Endothelial cell of umbilical vein (primary cell): ENCODE results near the gene RPS16. TPM values are rescaled to one million over a fixed set of nuclear protein-coding genes. Genes with fewer than 3 reads are reported as not detected.
A peak's percentile ranks its signal among the peaks of the same experiment; 100 is the strongest.

Experiments
- BruUV-seq: library from RNA; stranded (reverse); fragments of 400-500 nt; replicated peaks from 2 replicates; lab custom pipeline; 2021; lab: Mats Ljungman, UMichigan
- CTCF ChIA-PET: fragments of 300-600, 350-600 bp; sonication (Branson Sonifier 250); formaldehyde crosslinking; loops from one replicate; lab custom pipeline; 2021; ENCODE audit warnings: antibody characterized with exemption, inconsistent platforms; lab: Charles Lee
- POLR2A ChIA-PET: fragments of 300-600, 350-600 bp; sonication (Branson Sonifier 250); formaldehyde crosslinking; loops from one replicate; lab custom pipeline; 2021; ENCODE audit warnings: antibody characterized with exemption, inconsistent platforms; lab: Charles Lee
- DNase-seq: peaks from one replicate; pipeline ENCODE4 v3.0.0-alpha.2; 2011; ENCODE audit warnings: low read depth, low spot score
- FAIRE-seq: peaks from 2 replicates; lab custom pipeline; 2011; peaks lifted over from hg19 to GRCh38; lab: Jason Lieb, UNC
- H2AFZ ChIP-seq: 2 replicates; pipeline ENCODE4 v1.6.0; 2012; ENCODE audit warnings: low read depth, low read length, control low read depth, inconsistent platforms
- H3K27ac ChIP-seq: 2 replicates; pipeline ENCODE4 v1.5.1; 2011; ENCODE audit warnings: low read depth, mild to moderate bottlenecking, control low read depth, low read length, moderate library complexity; ENCODE audit not compliant: insufficient read depth
- H3K27me3 ChIP-seq, 2 experiments: 2 replicates each; pipeline versions ENCODE4 v1.6.0 to v1.6.1; 2011; ENCODE audit warnings: low read length in 2 of 2, mixed read lengths in 1 of 2; ENCODE audit not compliant: control insufficient read depth in 2 of 2, insufficient read depth in 2 of 2
- H3K36me3 ChIP-seq, 2 experiments: 2 replicates in 1 of 2; 3 replicates in 1 of 2; pipeline ENCODE4 v1.5.1; 2011; ENCODE audit warnings: low read length in 2 of 2, mild to moderate bottlenecking in 1 of 2, moderate library complexity in 1 of 2; ENCODE audit not compliant: control insufficient read depth in 2 of 2, insufficient read depth in 2 of 2; ENCODE audit errors: extremely low read depth in 1 of 2
- H3K4me1 ChIP-seq: 3 replicates; pipeline ENCODE4 v1.5.1; 2011; ENCODE audit warnings: mild to moderate bottlenecking, low read length; ENCODE audit not compliant: control insufficient read depth, insufficient read depth; ENCODE audit errors: extremely low read depth
- H3K4me2 ChIP-seq: 2 replicates; pipeline ENCODE4 v1.6.1; 2011; ENCODE audit warnings: low read length, control low read depth, mixed read lengths; ENCODE audit not compliant: insufficient read depth
- H3K4me3 ChIP-seq, 3 experiments: fragments of 200-600 bp in 1 of 3; sonication (generic), shearing (Covaris generic) in 1 of 3; replicated peaks in 1 of 3; 2 replicates each; pipeline ENCODE4 v1.5.1; 2011 to 2016; ENCODE audit warnings: control low read depth in 3 of 3, low read length in 3 of 3, mild to moderate bottlenecking in 2 of 3, inconsistent platforms in 1 of 3, low read depth in 1 of 3, moderate library complexity in 1 of 3; ENCODE audit not compliant: insufficient read depth in 1 of 3
- H3K79me2 ChIP-seq: 2 replicates; pipeline ENCODE4 v1.6.0; 2012; ENCODE audit warnings: low read length, inconsistent platforms; ENCODE audit not compliant: control insufficient read depth, insufficient read depth
- H3K9ac ChIP-seq: replicated peaks from 2 replicates; pipeline ENCODE3; 2011; ENCODE audit warnings: low read length, control low read depth; ENCODE audit not compliant: insufficient read depth; ENCODE audit errors: extremely low read depth
- H3K9me1 ChIP-seq: replicated peaks from 3 replicates; pipeline ENCODE4 v1.6.0; 2011; ENCODE audit warnings: mild to moderate bottlenecking, low read length; ENCODE audit not compliant: control insufficient read depth, insufficient read depth; ENCODE audit errors: extremely low read depth
- H3K9me3 ChIP-seq: replicated peaks from 2 replicates; pipeline ENCODE4 v1.5.1; 2012; ENCODE audit warnings: low read length, inconsistent platforms; ENCODE audit not compliant: control insufficient read depth, insufficient read depth
- H4K20me1 ChIP-seq: replicated peaks from 2 replicates; pipeline ENCODE3; 2011; ENCODE audit warnings: mild to moderate bottlenecking, low read length; ENCODE audit not compliant: control insufficient read depth, insufficient read depth; ENCODE audit errors: extremely low read depth
- EZH2 ChIP-seq: IDR thresholded peaks from 2 replicates; pipeline ENCODE4 v1.6.1; 2012; ENCODE audit warnings: borderline replicate concordance, low read depth, mild to moderate bottlenecking, moderate library complexity, low read length, inconsistent platforms; ENCODE audit not compliant: severe bottlenecking
- FOS ChIP-seq: IDR thresholded peaks from 2 replicates; pipeline ENCODE4 v1.6.1; 2011; ENCODE audit warnings: mild to moderate bottlenecking, low read length, moderate library complexity, borderline replicate concordance; ENCODE audit not compliant: insufficient read depth
- GATA2 ChIP-seq: IDR thresholded peaks from 2 replicates; pipeline ENCODE4 v1.7.0; 2011; ENCODE audit warnings: low read depth, mild to moderate bottlenecking, moderate library complexity, mixed read lengths, low read length; ENCODE audit not compliant: insufficient read length, insufficient read depth
- JUN ChIP-seq: IDR thresholded peaks from 2 replicates; pipeline ENCODE4 v1.6.1; 2011; ENCODE audit warnings: borderline replicate concordance, low read depth; ENCODE audit not compliant: insufficient read length, insufficient read depth
- MYC ChIP-seq: IDR thresholded peaks from one replicate; pipeline ENCODE4 v1.6.1; 2011; ENCODE audit warnings: mild to moderate bottlenecking, low read depth, low read length
- POLR2A ChIP-seq: IDR thresholded peaks from 2 replicates; pipeline ENCODE4 v1.6.1; 2012; ENCODE audit warnings: low read depth, mild to moderate bottlenecking, control low read depth, low read length
- POLR2AphosphoS5 ChIP-seq: IDR thresholded peaks from 2 replicates; pipeline ENCODE4 v1.6.1; 2012; ENCODE audit warnings: low read depth, mild to moderate bottlenecking, control low read depth, low read length, moderate library complexity; ENCODE audit not compliant: insufficient read depth
- dilution Hi-C: fragments of 300-500 bp; cut with MboI; formaldehyde crosslinking; loops from one replicate; pipeline ENCODE4 v1.15.0; 2019; ENCODE audit warnings: low sequenced_read_pairs; ENCODE audit not compliant: extremely low pct_ligation_motif_present
- intact Hi-C: fragments of 100-400 bp; cut with micrococcal nuclease; formaldehyde crosslinking; loops from one replicate; pipeline ENCODE4 v1.10.0; 2022
- polyA plus RNA-seq, 4 experiments: library from polyadenylated mRNA; depleted of rRNA in 3 of 4; stranded (reverse) in 3 of 4; unstranded in 1 of 4; fragments of >200 nt; gene quantifications; 2 replicates each; pipeline versions ENCODE4 v1.2.1 to v1.2.3, GENCODE V29; 2011 to 2012; ENCODE audit warnings: missing spikeins in 1 of 4
- total RNA-seq: library from RNA; stranded (reverse); gene quantifications from 2 replicates; pipeline ENCODE4 v1.2.3, GENCODE V29; 2021
- TF ChIP-seq, protein P1 (sequence below): IDR thresholded peaks from 2 replicates; pipeline ENCODE4 v1.6.1; 2011; ENCODE audit not compliant: insufficient read depth, insufficient read length
- TF ChIP-seq, protein P2 (sequence below), 2 donors: IDR thresholded peaks; 1 replicate in 1 of 2; 2 replicates in 1 of 2; pipeline ENCODE4 v1.5.1; 2011; ENCODE audit warnings: low read length in 2 of 2, mild to moderate bottlenecking in 2 of 2, moderate library complexity in 2 of 2, control low read depth in 1 of 2, inconsistent platforms in 1 of 2, low read depth in 1 of 2; ENCODE audit not compliant: insufficient read depth in 1 of 2; ENCODE audit errors: extremely low read depth in 1 of 2

RPS16 gene
- total and polyA plus RNA-seq, 2 donors (not counting 3 experiments of a cell fraction or from before 2014, with no cell fraction given), result 1,768 to 5,244 TPM

DNA sequence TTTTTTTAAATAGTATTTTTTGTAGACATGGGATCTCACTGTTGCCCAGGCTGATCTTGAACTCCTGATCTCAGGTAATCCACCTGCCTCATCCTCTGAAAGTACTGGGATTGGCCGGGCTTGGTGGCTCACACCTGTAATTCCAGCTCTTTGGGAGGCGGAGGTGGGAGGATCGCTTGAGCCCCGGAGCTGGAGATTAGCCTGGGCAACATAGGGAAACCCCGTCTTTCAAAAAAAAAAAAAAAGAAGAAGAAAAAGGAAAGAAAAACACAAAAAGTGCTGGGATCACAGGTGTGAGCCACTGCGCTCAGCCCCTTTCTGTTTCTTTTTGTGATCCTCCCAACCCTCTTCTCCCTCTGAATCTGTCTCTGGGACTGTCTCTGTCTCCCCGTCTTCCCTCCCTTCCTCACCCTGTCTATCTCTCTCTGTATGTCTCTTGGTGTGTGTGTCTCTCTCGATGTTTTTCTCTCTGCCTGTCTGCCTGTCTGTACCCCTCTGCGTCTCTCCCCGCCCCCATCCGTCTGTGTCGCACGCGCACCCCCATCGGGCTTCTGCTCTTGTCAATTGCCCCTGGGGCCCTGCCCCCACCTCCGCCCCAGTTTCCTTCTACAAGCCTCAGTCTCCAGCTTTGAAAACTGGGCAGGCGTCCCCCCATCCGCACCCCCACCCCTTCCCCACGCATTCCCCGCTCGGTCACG is 29.6 kb downstream of the RPS16 start:
- peak; percentile 44 for FAIRE-seq

DNA sequence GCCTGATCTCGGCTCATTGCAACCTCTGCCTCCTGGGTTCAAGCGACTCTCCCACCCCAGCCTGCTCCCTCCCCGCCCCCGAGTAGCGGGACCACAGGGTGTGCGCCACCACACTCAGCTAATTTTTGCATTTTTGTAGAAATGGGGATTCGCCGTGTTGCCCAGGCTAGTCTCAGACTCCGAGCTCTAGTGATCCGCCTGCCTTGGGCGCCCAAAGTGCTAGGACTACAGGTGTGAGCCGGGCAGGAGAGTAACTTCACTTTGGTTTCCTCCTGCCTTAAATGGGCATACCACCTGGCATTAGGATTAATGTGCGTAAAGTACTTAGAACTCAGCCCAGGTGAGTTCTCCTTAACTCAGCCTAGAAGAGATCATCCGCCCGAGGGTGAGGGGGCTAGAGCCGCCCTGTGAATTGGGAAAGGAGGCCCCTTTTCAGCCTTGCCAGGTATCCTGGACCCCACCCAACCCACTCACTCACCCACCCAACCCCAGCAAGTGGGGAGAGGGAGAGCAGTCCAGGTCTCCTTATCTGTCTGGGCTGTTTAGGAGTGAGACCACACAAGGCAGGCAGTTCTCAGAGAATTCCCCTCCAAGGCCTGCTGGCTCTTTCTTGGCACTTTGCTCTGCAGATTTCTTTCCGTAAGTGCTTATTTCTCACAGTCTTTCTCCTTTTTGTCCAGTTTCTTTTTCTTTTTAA is 30.3 kb downstream of the RPS16 start:
- DNase-seq, result no peak
- BruUV-seq, result no TSS peak
- Histone ChIP-seq H3K36me3 (no peaks in the 10 kb centered on the region), H3K4me1 (peaks cover 45% of the 10 kb centered on the region), H2AFZ (no peak overlapping the region), H3K27ac (no peak overlapping the region), H3K9me3 (no peaks in the 10 kb centered on the region), H3K27me3 (no peaks in the 10 kb centered on the region), H3K9me1 (no peaks in the 10 kb centered on the region), H3K4me2 (no peak overlapping the region), H4K20me1 (no peaks in the 10 kb centered on the region), H3K9ac (no peak overlapping the region), H3K4me3 (no peak overlapping the region), H3K79me2 (peaks cover 22% of the 10 kb centered on the region)
- CTCF ChIA-PET, result interaction anchor here (5.0 kb wide), 1 partner anchor 8 kb away, joined by 42 read pairs; no protein-coding TSS in a partner anchor
- dilution Hi-C loops (no loop called here), intact Hi-C loops (no loop called here)
- TF ChIP-seq, protein P1, sequence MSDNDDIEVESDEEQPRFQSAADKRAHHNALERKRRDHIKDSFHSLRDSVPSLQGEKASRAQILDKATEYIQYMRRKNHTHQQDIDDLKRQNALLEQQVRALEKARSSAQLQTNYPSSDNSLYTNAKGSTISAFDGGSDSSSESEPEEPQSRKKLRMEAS, result no peak
- TF ChIP-seq FOS (no peak), POLR2A (no peak), MYC (no peak), JUN (no peak), EZH2 (no peak), GATA2 (no peak), POLR2AphosphoS5 (no peak)
- TF ChIP-seq, protein P2, sequence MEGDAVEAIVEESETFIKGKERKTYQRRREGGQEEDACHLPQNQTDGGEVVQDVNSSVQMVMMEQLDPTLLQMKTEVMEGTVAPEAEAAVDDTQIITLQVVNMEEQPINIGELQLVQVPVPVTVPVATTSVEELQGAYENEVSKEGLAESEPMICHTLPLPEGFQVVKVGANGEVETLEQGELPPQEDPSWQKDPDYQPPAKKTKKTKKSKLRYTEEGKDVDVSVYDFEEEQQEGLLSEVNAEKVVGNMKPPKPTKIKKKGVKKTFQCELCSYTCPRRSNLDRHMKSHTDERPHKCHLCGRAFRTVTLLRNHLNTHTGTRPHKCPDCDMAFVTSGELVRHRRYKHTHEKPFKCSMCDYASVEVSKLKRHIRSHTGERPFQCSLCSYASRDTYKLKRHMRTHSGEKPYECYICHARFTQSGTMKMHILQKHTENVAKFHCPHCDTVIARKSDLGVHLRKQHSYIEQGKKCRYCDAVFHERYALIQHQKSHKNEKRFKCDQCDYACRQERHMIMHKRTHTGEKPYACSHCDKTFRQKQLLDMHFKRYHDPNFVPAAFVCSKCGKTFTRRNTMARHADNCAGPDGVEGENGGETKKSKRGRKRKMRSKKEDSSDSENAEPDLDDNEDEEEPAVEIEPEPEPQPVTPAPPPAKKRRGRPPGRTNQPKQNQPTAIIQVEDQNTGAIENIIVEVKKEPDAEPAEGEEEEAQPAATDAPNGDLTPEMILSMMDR (IDR thresholded peaks at IDR 0.05; ENCODE audit: extremely low read depth in 1 of 2, insufficient read depth in 1 of 2, low read depth in 1 of 2, low read length in 2 of 2), result no peak
- no peak for FAIRE-seq
- POLR2A ChIA-PET, result interaction anchor here (0.7 to 1.2 kb wide), 3 partner anchors 14 to 30 kb away, joined by 3 to 6 read pairs (median 5); partner anchors contain the start of genes MED29, PAF1 and RPS16

More for the DNA sequence above, 29.6 kb downstream of the RPS16 start:
- no peaks in the 10 kb centered on the region for H3K9me3 ChIP-seq
- H3K4me3 ChIP-seq, result peak overlapping the region; percentile 20 to 40 (median 27)
- dilution Hi-C loops (no loop called here), intact Hi-C loops (no loop called here)
- H4K20me1 ChIP-seq, result no peaks in the 10 kb centered on the region
- BruUV-seq, result no TSS peak
- no peaks in the 10 kb centered on the region for H3K36me3 ChIP-seq
- H3K27me3 ChIP-seq, result no peaks in the 10 kb centered on the region
- TF ChIP-seq FOS, result no peak
- peak overlapping the region; percentile 59 for H3K9ac ChIP-seq
- peak overlapping the region; percentile 42 for H3K4me2 ChIP-seq
- no peaks in the 10 kb centered on the region for H3K9me1 ChIP-seq
- peaks cover 22% of the 10 kb centered on the region for H3K79me2 ChIP-seq
- peak overlapping the region; percentile 58 for H3K27ac ChIP-seq
- POLR2A ChIA-PET, result interaction anchor here (1.0 to 2.4 kb wide), 5 partner anchors 8 to 476 kb away, joined by 3 to 10 read pairs (median 5); partner anchors contain the start of genes MED29, MRPS12, PAF1 and RPS16
- H3K4me1 ChIP-seq, result peaks cover 51% of the 10 kb centered on the region
- CTCF ChIA-PET, result interaction anchor here (5.0 kb wide), 1 partner anchor 9 kb away, joined by 42 read pairs; no protein-coding TSS in a partner anchor
- DNase-seq, result no peak
- H2AFZ ChIP-seq, result peak overlapping the region; percentile 18
